Naive thymus-derived CD4-positive, alpha-beta T cell (primary cell): ENCODE results near the gene RPP21. TPM values are rescaled to one million over a fixed set of nuclear protein-coding genes. Genes with fewer than 3 reads are reported as not detected.

Source experiments
- ATAC-seq: fragments of 150-1000 bp; cut with Tn5 transposase; 2 replicates; pipeline ENCODE4 v1.10.0; 2021; ENCODE audit warnings: mild to moderate bottlenecking, moderate library complexity
- CTCF ChIA-PET: fragments of 350-600 bp; sonication (Branson Sonifier 250); formaldehyde crosslinking; loops from one replicate; lab custom pipeline; 2021; ENCODE audit warnings: antibody characterized with exemption; lab: Charles Lee
- POLR2A ChIA-PET: fragments of 350-600 bp; sonication (Branson Sonifier 250); formaldehyde crosslinking; loops from one replicate; lab custom pipeline; 2021; ENCODE audit warnings: antibody characterized with exemption, inconsistent platforms; lab: Charles Lee
- DNase-seq, 9 donors: peaks; one replicate each; pipeline versions ENCODE4 v3.0.0 to v3.0.0-alpha.2; 2020 to 2022; ENCODE audit warnings: mixed read lengths in 1 of 9
- H3K27ac ChIP-seq: one replicate; pipeline ENCODE4 v1.7.0; 2013; ENCODE audit warnings: mild to moderate bottlenecking, low read depth, low read length, moderate library complexity
- H3K27me3 ChIP-seq, 2 donors: one replicate each; pipeline ENCODE4 v1.7.0; 2013; ENCODE audit warnings: low read length in 2 of 2, mild to moderate bottlenecking in 2 of 2, moderate library complexity in 2 of 2; ENCODE audit not compliant: control insufficient read depth in 2 of 2, insufficient read depth in 2 of 2
- H3K36me3 ChIP-seq, 3 experiments: 1 replicate in 2 of 3; 2 replicates in 1 of 3; pipeline ENCODE4 v1.7.0; 2013; ENCODE audit warnings: low read length in 3 of 3, mild to moderate bottlenecking in 3 of 3, moderate library complexity in 1 of 3; ENCODE audit not compliant: insufficient read depth in 3 of 3, control insufficient read depth in 2 of 3
- H3K4me1 ChIP-seq, 2 donors: one replicate each; pipeline ENCODE4 v1.7.0; 2013; ENCODE audit warnings: low read length in 2 of 2, mild to moderate bottlenecking in 2 of 2, moderate library complexity in 1 of 2; ENCODE audit not compliant: control insufficient read depth in 2 of 2, insufficient read depth in 2 of 2
- H3K4me3 ChIP-seq: 2 replicates; pipeline ENCODE4 v1.7.0; 2013; ENCODE audit warnings: mild to moderate bottlenecking, low read length
- H3K9me3 ChIP-seq, 3 experiments: 1 replicate in 2 of 3; 2 replicates in 1 of 3; pipeline ENCODE4 v1.7.0; 2013; ENCODE audit warnings: low read length in 3 of 3; ENCODE audit not compliant: control insufficient read depth in 2 of 3
- H3K27ac Mint-ChIP-seq, 9 donors: one replicate each; pipeline ENCODE4 v1.8.0; 2020 to 2022; ENCODE audit warnings: mixed read lengths in 9 of 9, mild to moderate bottlenecking in 8 of 9, moderate library complexity in 5 of 9, inconsistent platforms in 2 of 9
- H3K27me3 Mint-ChIP-seq, 5 donors: one replicate each; pipeline ENCODE4 v1.8.0; 2021 to 2022; ENCODE audit warnings: mixed read lengths in 5 of 5, mild to moderate bottlenecking in 1 of 5
- H3K36me3 Mint-ChIP-seq, 5 donors: one replicate each; pipeline ENCODE4 v1.8.0; 2020 to 2022; ENCODE audit warnings: mixed read lengths in 5 of 5, mild to moderate bottlenecking in 3 of 5, inconsistent platforms in 1 of 5
- H3K4me1 Mint-ChIP-seq, 7 donors: one replicate each; pipeline ENCODE4 v1.8.0; 2020 to 2022; ENCODE audit warnings: mixed read lengths in 7 of 7, mild to moderate bottlenecking in 3 of 7, inconsistent platforms in 1 of 7
- H3K4me3 Mint-ChIP-seq, 10 donors: one replicate each; pipeline ENCODE4 v1.8.0; 2020 to 2022; ENCODE audit warnings: mild to moderate bottlenecking in 10 of 10, mixed read lengths in 10 of 10, moderate library complexity in 6 of 10, inconsistent platforms in 2 of 10
- H3K9me3 Mint-ChIP-seq, 11 donors: one replicate each; pipeline ENCODE4 v1.8.0; 2020 to 2022; ENCODE audit warnings: mixed read lengths in 11 of 11, mild to moderate bottlenecking in 4 of 11, inconsistent platforms in 1 of 11, moderate library complexity in 1 of 11
- intact Hi-C, 2 donors: fragments of 100-400 bp; cut with micrococcal nuclease; formaldehyde crosslinking; loops; one replicate each; pipeline ENCODE4 v1.15.1; 2023
- polyA plus RNA-seq, 2 donors: library from polyadenylated mRNA; unstranded; fragments of 300-500 nt; fragmentation: Illumina TruSeq; gene quantifications; one replicate each; pipeline ENCODE4 v1.2.3, GENCODE V29; 2021
- total RNA-seq, 6 experiments: library from RNA in 5 of 6; stranded (reverse) in 5 of 6; gene quantifications; 1 replicate in 5 of 6; 2 replicates in 1 of 6; pipeline ENCODE4 v1.2.3 and lab custom pipeline; 2021 to 2026

The RPP21 gene
- total and polyA plus RNA-seq, 7 experiments from 2014 or later, result 39.7 to 114 (median 58.5) TPM

GRCh38 chr6:30322527-30323501, 22.1 kb upstream of the RPP21 start:
- H3K9me3 ChIP-seq, result no peaks in the 10 kb centered on the region
- peaks cover 59 to 87% (median 79%) of the 10 kb centered on the region in 7 donors for H3K4me1 Mint-ChIP-seq
- ChIA-PET CTCF (no interaction called here), POLR2A (interaction anchor here (0.6 kb wide), 2 partner anchors 56 to 1041 kb away, joined by 3 to 4 read pairs; no protein-coding TSS in a partner anchor)
- H3K36me3 Mint-ChIP-seq, result peaks cover 0 to 24% (median 5%) of the 10 kb centered on the region in 5 donors
- ATAC-seq (no peak), DNase-seq (peak in 1 of 9 donors; percentile 40)
- no peaks in the 10 kb centered on the region for H3K27me3 Mint-ChIP-seq
- H3K27ac ChIP-seq, result no peak overlapping the region
- H3K4me1 ChIP-seq, result peaks cover 48 to 59% of the 10 kb centered on the region in 2 donors
- no peak overlapping the region for H3K4me3 ChIP-seq
- peak overlapping the region; percentile 16 to 97 (median 49) for H3K4me3 Mint-ChIP-seq
- H3K36me3 ChIP-seq, result peaks cover 0 to 4% (median 0%) of the 10 kb centered on the region in 3 experiments
- peaks cover 0 to 7% (median 0%) of the 10 kb centered on the region in 11 donors for H3K9me3 Mint-ChIP-seq
- H3K27ac Mint-ChIP-seq, result peak overlapping the region in 5 of 9 donors; percentile 0 to 77 (median 60)
- H3K27me3 ChIP-seq, result no peaks in the 10 kb centered on the region
- intact Hi-C loops, result loop anchor here in 1 of 2 donors (10.0 kb wide), 1 partner anchor 422 kb away; the partner anchor contains the start of genes FLOT1 and IER3

GRCh38 chr6:30323806-30324205, 21.1 kb upstream of the RPP21 start:
- peak overlapping the region in 8 of 10 donors; percentile 8 to 99 (median 33) for H3K4me3 Mint-ChIP-seq
- no peak overlapping the region for H3K4me3 ChIP-seq
- H3K4me1 ChIP-seq, result peaks cover 41 to 53% of the 10 kb centered on the region in 2 donors
- no peaks in the 10 kb centered on the region for H3K27me3 Mint-ChIP-seq
- H3K36me3 Mint-ChIP-seq, result peaks cover 1 to 18% (median 2%) of the 10 kb centered on the region in 5 donors
- H3K36me3 ChIP-seq, result peaks cover 0 to 4% (median 0%) of the 10 kb centered on the region in 3 experiments
- no peak for DNase-seq
- ChIA-PET CTCF (no interaction called here), POLR2A (no interaction called here)
- H3K9me3 ChIP-seq, result no peaks in the 10 kb centered on the region
- H3K4me1 Mint-ChIP-seq, result peaks cover 53 to 87% (median 79%) of the 10 kb centered on the region in 7 donors
- peak overlapping the region in 1 of 9 donors; percentile 51 for H3K27ac Mint-ChIP-seq
- H3K27me3 ChIP-seq, result no peaks in the 10 kb centered on the region
- intact Hi-C loops, result loop anchor here in 1 of 2 donors (10.0 kb wide), 1 partner anchor 421 kb away; the partner anchor contains the start of genes FLOT1 and IER3
- no peak for ATAC-seq
- peaks cover 0 to 7% (median 0%) of the 10 kb centered on the region in 11 donors for H3K9me3 Mint-ChIP-seq
- H3K27ac ChIP-seq, result no peak overlapping the region

GRCh38 chr6:30325150-30325872, 19.6 kb upstream of the RPP21 start:
- Mint-ChIP-seq H3K27me3 (no peaks in the 10 kb centered on the region), H3K36me3 (peaks cover 4 to 23% (median 15%) of the 10 kb centered on the region in 5 donors), H3K27ac (peak overlapping the region; percentile 92 to 100 (median 99)), H3K4me3 (peak overlapping the region; percentile 92 to 99 (median 97)), H3K9me3 (peaks cover 0 to 7% (median 0%) of the 10 kb centered on the region in 11 donors), H3K4me1 (peaks cover 49 to 82% (median 76%) of the 10 kb centered on the region in 7 donors)
- peaks cover 40 to 53% of the 10 kb centered on the region in 2 donors for H3K4me1 ChIP-seq
- peaks cover 0 to 17% (median under 1%) of the 10 kb centered on the region in 3 experiments for H3K36me3 ChIP-seq
- DNase-seq, result peak in 6 of 9 donors; percentile 66 to 88 (median 76)
- H3K4me3 ChIP-seq, result peak overlapping the region; percentile 70
- POLR2A ChIA-PET, result interaction anchor here (0.6 to 4.2 kb wide), 10 partner anchors 11 to 1326 kb away, joined by 3 to 41 read pairs (median 6); partner anchors contain the start of genes MRPS18B, POLR1H, PRR3 and TRIM26
- CTCF ChIA-PET, result no interaction called here
- no peaks in the 10 kb centered on the region for H3K9me3 ChIP-seq
- intact Hi-C loops, result loop anchor here (5.0 to 10.0 kb wide), 6 partner anchors 223 to 832 kb away; partner anchors contain the start of genes MRPS18B (in 2 of the 2), PPP1R10 (in 2 of the 2), ABCF1 (in 1 of the 2) and CCHCR1 (in 1 of the 2)
- peak overlapping the region; percentile 100 for H3K27ac ChIP-seq
- peak; percentile 74 for ATAC-seq
- H3K27me3 ChIP-seq, result no peaks in the 10 kb centered on the region

GRCh38 chr6:30325873-30326525, 19.0 kb upstream of the RPP21 start:
- ChIA-PET CTCF (interaction anchor here (0.8 kb wide), 1 partner anchor 48 kb away, joined by 3 read pairs; no protein-coding TSS in a partner anchor), POLR2A (interaction anchor here (0.6 to 4.2 kb wide), 21 partner anchors 8 to 1326 kb away, joined by 3 to 41 read pairs (median 5); partner anchors contain the start of genes MRPS18B, POLR1H, PRR3 and RPP21)
- no peaks in the 10 kb centered on the region for H3K27me3 Mint-ChIP-seq
- Histone ChIP-seq H3K4me3 (peak overlapping the region; percentile 70), H3K4me1 (peaks cover 40 to 50% of the 10 kb centered on the region in 2 donors), H3K27me3 (no peaks in the 10 kb centered on the region), H3K9me3 (no peaks in the 10 kb centered on the region), H3K27ac (peak overlapping the region; percentile 100), H3K36me3 (peaks cover 6 to 23% (median 7%) of the 10 kb centered on the region in 3 experiments)
- peaks cover 0 to 7% (median 0%) of the 10 kb centered on the region in 11 donors for H3K9me3 Mint-ChIP-seq
- H3K4me1 Mint-ChIP-seq, result peaks cover 44 to 77% (median 69%) of the 10 kb centered on the region in 7 donors
- ATAC-seq (peak; percentile 65), DNase-seq (peak; percentile 45 to 77 (median 74))
- peaks cover 4 to 22% (median 17%) of the 10 kb centered on the region in 5 donors for H3K36me3 Mint-ChIP-seq
- intact Hi-C loops, result loop anchor here (1.0 to 10.0 kb wide), 14 partner anchors 14 to 831 kb away; partner anchors contain the start of genes GNL1 (in 2 of the 2), MRPS18B (in 2 of the 2), PPP1R10 (in 2 of the 2) and PRR3 (in 2 of the 2)
- H3K4me3 Mint-ChIP-seq, result peak overlapping the region; percentile 92 to 99 (median 97)
- H3K27ac Mint-ChIP-seq, result peak overlapping the region; percentile 92 to 100 (median 99)

- no peaks in the 10 kb centered on the region for H3K27me3 Mint-ChIP-seq
- no peaks in the 10 kb centered on the region for H3K9me3 ChIP-seq
- peak within 1 kb of the TSS; percentile 92 to 100 (median 99) for H3K27ac Mint-ChIP-seq
- H3K36me3 Mint-ChIP-seq, result peaks cover 5 to 28% (median 17%) of the 10 kb centered on the region in 5 donors
- H3K36me3 ChIP-seq, result peaks cover 6 to 30% (median 7%) of the 10 kb centered on the region in 3 experiments
- H3K4me1 ChIP-seq, result peaks cover 34 to 48% of the 10 kb centered on the region in 2 donors
- H3K27ac ChIP-seq, result peak within 1 kb of the TSS; percentile 100
- ChIA-PET CTCF (interaction anchor here (0.8 kb wide), 1 partner anchor 49 kb away, joined by 3 read pairs; no protein-coding TSS in a partner anchor), POLR2A (interaction anchor here (0.6 to 4.2 kb wide), 18 partner anchors 8 to 404 kb away, joined by 3 to 41 read pairs (median 5); partner anchors contain the start of genes MRPS18B, POLR1H, PRR3 and RPP21)
- H3K4me3 Mint-ChIP-seq, result peak within 1 kb of the TSS; percentile 93 to 99 (median 97)
- peak; percentile 88 to 94 (median 92) for DNase-seq
- peaks cover 0 to 7% (median 0%) of the 10 kb centered on the region in 11 donors for H3K9me3 Mint-ChIP-seq
- peak within 1 kb of the TSS; percentile 70 for H3K4me3 ChIP-seq
- no peaks in the 10 kb centered on the region for H3K27me3 ChIP-seq
- peaks cover 42 to 71% (median 63%) of the 10 kb centered on the region in 7 donors for H3K4me1 Mint-ChIP-seq
- intact Hi-C loops, result loop anchor here (1.0 to 10.0 kb wide), 14 partner anchors 14 to 831 kb away; partner anchors contain the start of genes GNL1 (in 2 of the 2), MRPS18B (in 2 of the 2), PPP1R10 (in 2 of the 2) and PRR3 (in 2 of the 2)
- ATAC-seq, result peak; percentile 76
Measured at GRCh38 chr6:30326526-30327231, 18.3 kb upstream of the RPP21 start, which contains the start of gene TRIM39. TRIM39 (plus strand) TSS chr6:30326927; CDS start chr6:30329318, 2,391 bp downstream.
